Measurements from ENCODE around the gene C10orf62. TPM values are rescaled to one million over a fixed set of nuclear protein-coding genes. Genes with fewer than 3 reads are reported as not detected.

The C10orf62 gene
- total and polyA plus RNA-seq, 9 of the 15 experiments (the other 6 are each of a cell fraction or from before 2014, with no cell fraction given) = not detected

DNA sequence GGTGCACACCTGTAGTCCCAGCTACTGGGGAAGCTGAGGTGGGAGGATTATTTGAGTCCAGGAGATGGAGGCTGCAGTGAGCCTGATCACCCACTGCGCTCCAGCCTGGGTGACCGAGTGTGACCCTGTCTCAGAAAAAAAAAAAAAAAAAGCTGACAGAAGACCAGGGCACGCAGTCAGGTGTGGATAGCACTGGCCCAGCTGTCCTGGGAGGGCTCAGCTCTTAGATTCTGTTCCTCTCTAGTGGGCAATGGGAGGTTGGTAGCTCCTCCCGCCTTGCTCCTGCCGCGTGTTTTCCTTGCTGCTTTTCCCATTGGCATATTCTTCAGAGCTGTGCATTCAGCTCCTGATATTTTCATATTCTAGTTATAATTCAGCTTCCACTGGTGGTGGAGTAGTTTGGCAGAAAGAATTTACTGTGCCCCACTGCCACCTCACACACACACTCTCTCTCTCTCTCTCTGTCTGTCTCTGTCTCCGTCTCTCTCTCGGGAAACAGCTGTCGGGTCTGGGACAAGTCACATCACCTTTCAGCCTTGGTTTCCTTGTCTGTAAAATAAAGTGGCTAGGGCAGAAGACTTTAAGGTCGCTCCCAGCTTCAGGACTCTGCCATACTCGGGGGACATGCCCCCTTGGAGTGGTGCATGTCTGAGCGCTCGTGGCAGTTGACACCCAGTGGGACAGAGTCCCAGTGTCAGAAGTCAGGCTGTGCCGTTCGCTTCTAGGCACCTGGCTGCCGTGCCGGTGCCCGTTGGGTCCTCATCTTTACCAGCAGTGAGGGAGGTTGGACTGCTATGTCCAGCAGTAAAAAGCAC, 42.9 kb upstream of the C10orf62 start (continued):
- TF ChIP-seq, protein P1, sequence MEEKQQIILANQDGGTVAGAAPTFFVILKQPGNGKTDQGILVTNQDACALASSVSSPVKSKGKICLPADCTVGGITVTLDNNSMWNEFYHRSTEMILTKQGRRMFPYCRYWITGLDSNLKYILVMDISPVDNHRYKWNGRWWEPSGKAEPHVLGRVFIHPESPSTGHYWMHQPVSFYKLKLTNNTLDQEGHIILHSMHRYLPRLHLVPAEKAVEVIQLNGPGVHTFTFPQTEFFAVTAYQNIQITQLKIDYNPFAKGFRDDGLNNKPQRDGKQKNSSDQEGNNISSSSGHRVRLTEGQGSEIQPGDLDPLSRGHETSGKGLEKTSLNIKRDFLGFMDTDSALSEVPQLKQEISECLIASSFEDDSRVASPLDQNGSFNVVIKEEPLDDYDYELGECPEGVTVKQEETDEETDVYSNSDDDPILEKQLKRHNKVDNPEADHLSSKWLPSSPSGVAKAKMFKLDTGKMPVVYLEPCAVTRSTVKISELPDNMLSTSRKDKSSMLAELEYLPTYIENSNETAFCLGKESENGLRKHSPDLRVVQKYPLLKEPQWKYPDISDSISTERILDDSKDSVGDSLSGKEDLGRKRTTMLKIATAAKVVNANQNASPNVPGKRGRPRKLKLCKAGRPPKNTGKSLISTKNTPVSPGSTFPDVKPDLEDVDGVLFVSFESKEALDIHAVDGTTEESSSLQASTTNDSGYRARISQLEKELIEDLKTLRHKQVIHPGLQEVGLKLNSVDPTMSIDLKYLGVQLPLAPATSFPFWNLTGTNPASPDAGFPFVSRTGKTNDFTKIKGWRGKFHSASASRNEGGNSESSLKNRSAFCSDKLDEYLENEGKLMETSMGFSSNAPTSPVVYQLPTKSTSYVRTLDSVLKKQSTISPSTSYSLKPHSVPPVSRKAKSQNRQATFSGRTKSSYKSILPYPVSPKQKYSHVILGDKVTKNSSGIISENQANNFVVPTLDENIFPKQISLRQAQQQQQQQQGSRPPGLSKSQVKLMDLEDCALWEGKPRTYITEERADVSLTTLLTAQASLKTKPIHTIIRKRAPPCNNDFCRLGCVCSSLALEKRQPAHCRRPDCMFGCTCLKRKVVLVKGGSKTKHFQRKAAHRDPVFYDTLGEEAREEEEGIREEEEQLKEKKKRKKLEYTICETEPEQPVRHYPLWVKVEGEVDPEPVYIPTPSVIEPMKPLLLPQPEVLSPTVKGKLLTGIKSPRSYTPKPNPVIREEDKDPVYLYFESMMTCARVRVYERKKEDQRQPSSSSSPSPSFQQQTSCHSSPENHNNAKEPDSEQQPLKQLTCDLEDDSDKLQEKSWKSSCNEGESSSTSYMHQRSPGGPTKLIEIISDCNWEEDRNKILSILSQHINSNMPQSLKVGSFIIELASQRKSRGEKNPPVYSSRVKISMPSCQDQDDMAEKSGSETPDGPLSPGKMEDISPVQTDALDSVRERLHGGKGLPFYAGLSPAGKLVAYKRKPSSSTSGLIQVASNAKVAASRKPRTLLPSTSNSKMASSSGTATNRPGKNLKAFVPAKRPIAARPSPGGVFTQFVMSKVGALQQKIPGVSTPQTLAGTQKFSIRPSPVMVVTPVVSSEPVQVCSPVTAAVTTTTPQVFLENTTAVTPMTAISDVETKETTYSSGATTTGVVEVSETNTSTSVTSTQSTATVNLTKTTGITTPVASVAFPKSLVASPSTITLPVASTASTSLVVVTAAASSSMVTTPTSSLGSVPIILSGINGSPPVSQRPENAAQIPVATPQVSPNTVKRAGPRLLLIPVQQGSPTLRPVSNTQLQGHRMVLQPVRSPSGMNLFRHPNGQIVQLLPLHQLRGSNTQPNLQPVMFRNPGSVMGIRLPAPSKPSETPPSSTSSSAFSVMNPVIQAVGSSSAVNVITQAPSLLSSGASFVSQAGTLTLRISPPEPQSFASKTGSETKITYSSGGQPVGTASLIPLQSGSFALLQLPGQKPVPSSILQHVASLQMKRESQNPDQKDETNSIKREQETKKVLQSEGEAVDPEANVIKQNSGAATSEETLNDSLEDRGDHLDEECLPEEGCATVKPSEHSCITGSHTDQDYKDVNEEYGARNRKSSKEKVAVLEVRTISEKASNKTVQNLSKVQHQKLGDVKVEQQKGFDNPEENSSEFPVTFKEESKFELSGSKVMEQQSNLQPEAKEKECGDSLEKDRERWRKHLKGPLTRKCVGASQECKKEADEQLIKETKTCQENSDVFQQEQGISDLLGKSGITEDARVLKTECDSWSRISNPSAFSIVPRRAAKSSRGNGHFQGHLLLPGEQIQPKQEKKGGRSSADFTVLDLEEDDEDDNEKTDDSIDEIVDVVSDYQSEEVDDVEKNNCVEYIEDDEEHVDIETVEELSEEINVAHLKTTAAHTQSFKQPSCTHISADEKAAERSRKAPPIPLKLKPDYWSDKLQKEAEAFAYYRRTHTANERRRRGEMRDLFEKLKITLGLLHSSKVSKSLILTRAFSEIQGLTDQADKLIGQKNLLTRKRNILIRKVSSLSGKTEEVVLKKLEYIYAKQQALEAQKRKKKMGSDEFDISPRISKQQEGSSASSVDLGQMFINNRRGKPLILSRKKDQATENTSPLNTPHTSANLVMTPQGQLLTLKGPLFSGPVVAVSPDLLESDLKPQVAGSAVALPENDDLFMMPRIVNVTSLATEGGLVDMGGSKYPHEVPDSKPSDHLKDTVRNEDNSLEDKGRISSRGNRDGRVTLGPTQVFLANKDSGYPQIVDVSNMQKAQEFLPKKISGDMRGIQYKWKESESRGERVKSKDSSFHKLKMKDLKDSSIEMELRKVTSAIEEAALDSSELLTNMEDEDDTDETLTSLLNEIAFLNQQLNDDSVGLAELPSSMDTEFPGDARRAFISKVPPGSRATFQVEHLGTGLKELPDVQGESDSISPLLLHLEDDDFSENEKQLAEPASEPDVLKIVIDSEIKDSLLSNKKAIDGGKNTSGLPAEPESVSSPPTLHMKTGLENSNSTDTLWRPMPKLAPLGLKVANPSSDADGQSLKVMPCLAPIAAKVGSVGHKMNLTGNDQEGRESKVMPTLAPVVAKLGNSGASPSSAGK (IDR thresholded peaks at IDR 0.05) = no peak

All from K562 (cell line).